SK-N-SH (cell line): Measurements from ENCODE around the gene ATP6V0B. TPM values are rescaled to one million over a fixed set of nuclear protein-coding genes. Genes with fewer than 3 reads are reported as not detected.

Experiments
- CTCF ChIA-PET: fragments of 300-600, 350-600 bp; formaldehyde crosslinking; extraction: SDS; loops from one replicate; lab custom pipeline; 2021; lab: Yijun Ruan, JAX
- POLR2A ChIA-PET: fragments of 350-600 bp; sonication (Branson Sonifier 250); formaldehyde crosslinking; extraction: SDS; loops from one replicate; lab custom pipeline; 2020; ENCODE audit warnings: antibody characterized with exemption, inconsistent platforms; lab: Yijun Ruan, JAX
- DNase-seq: peaks from one replicate; pipeline ENCODE4 v3.0.0; 2012
- H2AFZ ChIP-seq: fragments of 200-600 bp; sonication (generic); 2 replicates; pipeline ENCODE4 v1.8.1; 2016; ENCODE audit warnings: antibody characterized with exemption, mild to moderate bottlenecking, low read depth
- H3F3A ChIP-seq: fragments of 200-600 bp; sonication (generic); replicated peaks from 2 replicates; pipeline ENCODE3; 2016; ENCODE audit warnings: antibody characterized with exemption, mild to moderate bottlenecking; ENCODE audit not compliant: insufficient read depth
- H3K27ac ChIP-seq, 2 experiments: fragments of 200-500 bp in 1 of 2; fragments of 200-600 bp in 1 of 2; sonication (Bioruptor generic) in 1 of 2; sonication (generic), shearing (Covaris generic) in 1 of 2; 2 replicates each; pipeline versions ENCODE4 v1.5.1 to v1.6.1; 2014 to 2016; ENCODE audit warnings: low read depth in 2 of 2, inconsistent platforms in 1 of 2, low read length in 1 of 2, mild to moderate bottlenecking in 1 of 2, mixed read lengths in 1 of 2
- H3K27me3 ChIP-seq: fragments of 200-600 bp; sonication (generic), shearing (Covaris generic); 2 replicates; pipeline ENCODE4 v1.6.1; 2016; ENCODE audit warnings: mixed run types; ENCODE audit not compliant: insufficient read depth
- H3K36me3 ChIP-seq, 2 experiments: fragments of 200-500 bp in 1 of 2; fragments of 200-600 bp in 1 of 2; sonication (Bioruptor generic) in 1 of 2; sonication (generic) in 1 of 2; replicated peaks in 1 of 2; 2 replicates each; pipeline versions ENCODE3 to v1.5.1; 2014 to 2016; ENCODE audit warnings: low read length in 1 of 2, mild to moderate bottlenecking in 1 of 2; ENCODE audit not compliant: insufficient read depth in 2 of 2, control insufficient read depth in 1 of 2
- H3K4me1 ChIP-seq, 2 experiments: fragments of 200-500 bp in 1 of 2; fragments of 200-600 bp in 1 of 2; sonication (Bioruptor generic) in 1 of 2; sonication (generic), shearing (Covaris generic) in 1 of 2; 2 replicates each; pipeline versions ENCODE4 v1.5.1 to v1.6.1; 2014 to 2016; ENCODE audit warnings: low read depth in 1 of 2, low read length in 1 of 2, mixed run types in 1 of 2; ENCODE audit not compliant: insufficient read depth in 2 of 2, control insufficient read depth in 1 of 2
- H3K4me2 ChIP-seq: fragments of 200-600 bp; sonication (generic), shearing (Covaris generic); 2 replicates; pipeline ENCODE4 v1.6.1; 2017; ENCODE audit warnings: mixed run types
- H3K4me3 ChIP-seq, 2 experiments: fragments of 200-500 bp in 1 of 2; fragments of 200-600 bp in 1 of 2; sonication (Bioruptor generic) in 1 of 2; sonication (generic), shearing (Covaris generic) in 1 of 2; 2 replicates each; pipeline versions ENCODE4 v1.5.1 to v1.8.1; 2014 to 2016; ENCODE audit warnings: low read depth in 2 of 2, inconsistent platforms in 1 of 2, low read length in 1 of 2, mild to moderate bottlenecking in 1 of 2, mixed read lengths in 1 of 2, moderate library complexity in 1 of 2
- H3K79me2 ChIP-seq: fragments of 200-600 bp; sonication (generic); 2 replicates; pipeline ENCODE4 v1.8.1; 2017; ENCODE audit warnings: mild to moderate bottlenecking; ENCODE audit not compliant: insufficient read depth
- H3K9ac ChIP-seq: fragments of 200-600 bp; sonication (generic); 2 replicates; pipeline ENCODE4 v1.6.1; 2017; ENCODE audit warnings: mixed run types
- H3K9me2 ChIP-seq: fragments of 200-600 bp; sonication (generic); 2 replicates; pipeline ENCODE4 v1.6.1; 2017; ENCODE audit warnings: mixed run types
- H3K9me3 ChIP-seq: fragments of 200-600 bp; sonication (generic); 2 replicates; pipeline ENCODE4 v1.6.1; 2017; ENCODE audit warnings: mixed run types, mild to moderate bottlenecking, moderate library complexity
- H4K20me1 ChIP-seq: fragments of 200-600 bp; sonication (generic); 2 replicates; pipeline ENCODE4 v1.6.1; 2017; ENCODE audit warnings: mild to moderate bottlenecking, mixed run types; ENCODE audit not compliant: insufficient read depth
- FOXM1 ChIP-seq: IDR thresholded peaks from 2 replicates; pipeline ENCODE4 v1.4.0; 2012; ENCODE audit warnings: low read depth, mild to moderate bottlenecking
- GABPA ChIP-seq: IDR thresholded peaks from 2 replicates; pipeline ENCODE4 v1.4.0; 2012; ENCODE audit warnings: low read depth, mild to moderate bottlenecking
- GATA2 ChIP-seq: sonication (generic); formaldehyde crosslinking; IDR thresholded peaks from 2 replicates; pipeline ENCODE4 v1.5.0; 2020; ENCODE audit warnings: mild to moderate bottlenecking, missing genetic modification reagents
- IRF3 ChIP-seq: fragments of 150-350 bp; IDR thresholded peaks from 2 replicates; pipeline ENCODE4 v1.6.1; 2016; ENCODE audit warnings: mild to moderate bottlenecking, low read depth, low read length
- JUND ChIP-seq: IDR thresholded peaks from 2 replicates; pipeline ENCODE4 v1.4.0; 2012
- SMC3 ChIP-seq: IDR thresholded peaks from 2 replicates; pipeline ENCODE4 v1.6.1; 2012; ENCODE audit warnings: low read depth, low read length, improper control_type of control experiment
- WGBS: methylation state at CpG from one replicate; pipeline ENCODE4 v1.1.6; 2017; ENCODE audit warnings: low lambda C conversion rate; 5-methylcytosine and 5-hydroxymethylcytosine counted together
- polyA plus RNA-seq, 3 experiments: library from polyadenylated mRNA; depleted of rRNA; stranded (reverse); fragments of >200 nt; gene quantifications; 2 replicates each; pipeline ENCODE4 v1.2.3, GENCODE V29; 2012

ATP6V0B gene
- polyA plus RNA-seq, 1 of the 3 experiments (the other 2 are of a cell fraction): 180 TPM

GRCh38 chr1:43985984-43986595 is 11.3 kb downstream of the ATP6V0B start:
- WGBS: 91% methylated on average over 4 of the region's 4 CpGs
- H3F3A ChIP-seq: peaks cover 4% of the 10 kb centered on the region
- H3K9ac ChIP-seq: no peak overlapping the region
- H3K27ac ChIP-seq: no peak overlapping the region
- peaks cover 4 to 21% of the 10 kb centered on the region in 2 experiments for H3K36me3 ChIP-seq
- peaks cover 10% of the 10 kb centered on the region for H4K20me1 ChIP-seq
- no peaks in the 10 kb centered on the region for H3K9me3 ChIP-seq
- POLR2A ChIA-PET: no interaction called here
- H3K4me1 ChIP-seq: peaks cover 8 to 10% of the 10 kb centered on the region in 2 experiments; a peak in 3 of 4 replicates
- no peaks in the 10 kb centered on the region for H3K9me2 ChIP-seq
- no peak for TF ChIP-seq JUND
- no peak overlapping the region for H3K4me3 ChIP-seq
- no peak for DNase-seq
- no peak overlapping the region for H3K4me2 ChIP-seq
- CTCF ChIA-PET: interaction anchor here (1.5 kb wide), 1 partner anchor 51 kb away, joined by 3 read pairs; no protein-coding TSS in a partner anchor
- H3K79me2 ChIP-seq: peaks cover 19% of the 10 kb centered on the region; the same call in 1 of the 2 replicates
- no peaks in the 10 kb centered on the region for H3K27me3 ChIP-seq
- H2AFZ ChIP-seq: no peak overlapping the region

- WGBS: 94% methylated on average over 6 of the region's 6 CpGs
- H4K20me1 ChIP-seq: peaks cover 5% of the 10 kb centered on the region
- peaks cover 13% of the 10 kb centered on the region; the same call in 1 of the 2 replicates for H3K79me2 ChIP-seq
- no peak overlapping the region for H3K4me3 ChIP-seq
- no peak for DNase-seq
- TF ChIP-seq FOXM1 (no peak), JUND (no peak)
- no peak overlapping the region for H3K4me2 ChIP-seq
- H3K27ac ChIP-seq: no peak overlapping the region
- H3F3A ChIP-seq: peaks cover 4% of the 10 kb centered on the region
- ChIA-PET CTCF (interaction anchor here (1.0 to 1.5 kb wide), 2 partner anchors 52 to 54 kb away, joined by 3 read pairs; no protein-coding TSS in a partner anchor), POLR2A (no interaction called here)
- peaks cover 8 to 10% of the 10 kb centered on the region in 2 experiments; a peak in 3 of 4 replicates for H3K4me1 ChIP-seq
- no peak overlapping the region for H2AFZ ChIP-seq
- no peaks in the 10 kb centered on the region for H3K27me3 ChIP-seq
- H3K9me2 ChIP-seq: no peaks in the 10 kb centered on the region
- no peaks in the 10 kb centered on the region for H3K9me3 ChIP-seq
- H3K9ac ChIP-seq: no peak overlapping the region
- H3K36me3 ChIP-seq: peaks cover 4 to 18% of the 10 kb centered on the region in 2 experiments
Observed at GRCh38 chr1:43986712-43987111, 12.0 kb downstream of the ATP6V0B start.

DNA sequence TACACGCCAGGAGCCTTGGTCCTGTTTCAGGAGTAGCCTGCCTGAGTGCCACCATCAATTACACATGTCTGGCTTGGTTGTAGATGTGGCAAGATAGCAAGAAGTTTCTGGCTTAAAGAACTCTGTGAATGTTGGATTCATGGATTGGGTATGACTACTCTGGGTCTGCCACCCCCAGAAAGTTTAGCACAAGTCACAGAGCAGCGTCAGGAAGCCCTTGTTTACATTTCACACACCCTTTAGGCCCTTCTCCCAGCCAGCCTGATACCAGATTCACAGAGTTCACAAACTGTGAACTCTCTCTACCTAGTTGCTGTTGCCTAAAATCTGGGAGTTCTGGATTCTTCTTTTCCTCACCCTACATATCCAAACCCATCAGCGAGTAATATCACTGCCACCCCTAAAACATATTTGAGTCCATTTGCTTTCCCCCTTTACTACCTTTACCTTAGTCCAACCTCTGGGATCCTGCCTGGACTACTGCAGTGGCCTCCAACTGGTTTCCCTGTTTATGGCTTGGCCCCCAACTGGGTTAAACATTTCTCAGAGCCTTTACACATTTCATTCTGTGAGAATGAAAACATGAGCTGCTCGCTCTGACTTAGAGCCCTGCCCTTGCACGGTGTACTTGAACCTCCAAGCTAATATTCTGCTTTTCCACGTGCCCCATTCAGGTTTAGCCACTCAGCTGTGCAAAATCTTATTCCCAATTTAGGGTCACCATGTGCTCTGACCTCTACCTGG is 12.6 kb downstream of the ATP6V0B start:
- H3K9me2 ChIP-seq: no peaks in the 10 kb centered on the region
- H3K9me3 ChIP-seq: no peaks in the 10 kb centered on the region
- no peaks in the 10 kb centered on the region; the same call in 1 of the 2 replicates for H4K20me1 ChIP-seq
- POLR2A ChIA-PET: interaction anchor here (0.9 kb wide), 1 partner anchor 12 kb away, joined by 3 read pairs; the partner anchor contains the start of gene ATP6V0B
- H3K27me3 ChIP-seq: no peaks in the 10 kb centered on the region
- peaks cover 4 to 14% of the 10 kb centered on the region in 2 experiments for H3K36me3 ChIP-seq
- no peak overlapping the region for H3K27ac ChIP-seq
- peaks cover 4% of the 10 kb centered on the region for H3F3A ChIP-seq
- CTCF ChIA-PET: interaction anchor here (1.0 to 20.6 kb wide), 5 partner anchors 18 to 224 kb away, joined by 3 to 598 read pairs (median 3); partner anchors contain the start of gene SLC6A9
- H3K4me2 ChIP-seq: no peak overlapping the region
- H3K4me3 ChIP-seq: no peak overlapping the region
- DNase-seq: no peak
- H3K79me2 ChIP-seq: peaks cover 7% of the 10 kb centered on the region; the same call in 1 of the 2 replicates
- TF ChIP-seq IRF3 (no peak), GATA2 (CRISPR knock-in tag) (no peak), GABPA (no peak), JUND (no peak), SMC3 (no peak)
- TF ChIP-seq, all 33 proteins: peak for 0
- H3K4me1 ChIP-seq: peaks cover 8 to 11% of the 10 kb centered on the region in 2 experiments; a peak in 3 of 4 replicates
- H2AFZ ChIP-seq: no peak overlapping the region
- no peak overlapping the region for H3K9ac ChIP-seq
- 93% methylated on average over 5 of the region's 6 CpGs for WGBS
